HUES48 (cell line): ENCODE results near the gene AMY1A.
"Not testable (repeated sequence)": the region's sequence is repeated elsewhere in the genome, so short reads cannot be mapped to it uniquely, and the experiment has no call there.

Experiments used
- H3K27ac ChIP-seq: one replicate; pipeline ENCODE4 v1.7.0; 2013; ENCODE audit warnings: low read depth, low read length, inconsistent platforms
- H3K27me3 ChIP-seq: 2 replicates; pipeline ENCODE4 v1.6.1; 2013; ENCODE audit warnings: mild to moderate bottlenecking, low read length; ENCODE audit not compliant: control insufficient read depth, insufficient read depth
- H3K36me3 ChIP-seq: 2 replicates; pipeline ENCODE4 v1.6.1; 2013; ENCODE audit warnings: low read length; ENCODE audit not compliant: control insufficient read depth, insufficient read depth
- H3K4me1 ChIP-seq: 2 replicates; pipeline ENCODE4 v1.6.1; 2013; ENCODE audit warnings: mild to moderate bottlenecking, low read length; ENCODE audit not compliant: control insufficient read depth, insufficient read depth
- H3K4me3 ChIP-seq: 2 replicates; pipeline ENCODE4 v1.5.1; 2013; ENCODE audit warnings: mild to moderate bottlenecking, low read depth, low read length
- H3K9ac ChIP-seq: 2 replicates; pipeline ENCODE4 v1.6.1; 2013; ENCODE audit warnings: mild to moderate bottlenecking, low read depth, low read length, moderate library complexity
- H3K9me3 ChIP-seq: 2 replicates; pipeline ENCODE4 v1.6.1; 2013; ENCODE audit warnings: low read length; ENCODE audit not compliant: control insufficient read depth, insufficient read depth

AMY1A gene

DNA sequence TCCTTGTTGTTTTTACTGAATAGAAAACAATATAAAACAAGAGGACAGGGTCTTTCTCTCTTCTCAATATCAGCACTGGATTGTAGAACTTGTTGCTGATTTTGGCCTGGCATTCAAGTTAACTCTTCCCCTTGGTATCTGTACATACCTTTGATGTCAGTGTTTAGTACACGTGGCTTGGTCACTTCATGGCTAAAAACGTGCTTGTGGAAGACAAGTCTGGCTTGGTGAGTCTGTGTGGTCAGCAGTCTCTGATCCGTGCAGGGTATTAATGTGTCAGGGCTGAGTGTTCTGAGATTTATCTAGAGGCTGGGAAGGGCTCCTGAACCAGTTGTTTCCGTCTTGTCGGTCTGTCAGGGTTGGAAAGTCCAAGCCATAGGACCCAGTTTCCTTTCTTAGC is at the start of gene AMY1A:
AMY1A (plus strand) TSS at position 301 of the 400 bp plus-strand sequence. CDS start 571 bp downstream, outside the sequence.
- H3K36me3 ChIP-seq, H3K9me3 ChIP-seq, H3K27me3 ChIP-seq, H3K27ac ChIP-seq, H3K9ac ChIP-seq, H3K4me1 ChIP-seq, H3K4me3 ChIP-seq: not testable (repeated sequence)

- Histone ChIP-seq H3K27ac (no peak overlapping the region), H3K4me1 (no peaks in the 10 kb centered on the region), H3K36me3 (no peaks in the 10 kb centered on the region), H3K27me3 (no peaks in the 10 kb centered on the region), H3K9ac (no peak overlapping the region), H3K9me3 (no peaks in the 10 kb centered on the region; the same call in 1 of the 2 replicates), H3K4me3 (no peak overlapping the region)
These were observed 39.2 kb upstream of the AMY1A start for GRCh38 chr1:103616362-103616761.

DNA sequence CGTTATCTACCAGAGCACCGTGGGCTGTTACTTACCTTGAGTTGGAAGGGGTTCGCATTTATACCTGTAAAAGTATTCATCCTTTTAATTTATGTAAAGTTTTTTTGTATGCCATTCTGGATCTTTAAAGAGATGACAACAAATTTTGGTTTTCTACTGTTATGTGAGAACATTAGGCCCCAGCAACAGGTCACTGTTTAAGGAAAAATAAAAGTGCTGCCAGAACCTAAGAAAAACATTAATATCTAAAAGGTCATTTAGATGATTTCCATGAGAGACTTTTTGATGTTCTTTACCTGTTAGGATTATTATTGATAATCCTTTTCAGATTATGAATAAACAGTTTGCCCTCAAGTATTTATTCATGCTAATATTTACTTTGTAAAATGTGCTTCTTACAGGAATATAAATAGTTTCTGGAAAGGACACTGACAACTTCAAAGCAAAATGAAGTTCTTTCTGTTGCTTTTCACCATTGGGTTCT is 38.5 kb upstream of the AMY1A start, which contains the start of gene AMY2A:
AMY2A (plus strand) TSS at position 434 of the 484 bp plus-strand sequence; CDS start at position 448, 14 bp downstream.
- H3K9me3 ChIP-seq, H3K36me3 ChIP-seq, H3K9ac ChIP-seq, H3K27ac ChIP-seq, H3K4me1 ChIP-seq, H3K27me3 ChIP-seq, H3K4me3 ChIP-seq: not testable (repeated sequence)

DNA sequence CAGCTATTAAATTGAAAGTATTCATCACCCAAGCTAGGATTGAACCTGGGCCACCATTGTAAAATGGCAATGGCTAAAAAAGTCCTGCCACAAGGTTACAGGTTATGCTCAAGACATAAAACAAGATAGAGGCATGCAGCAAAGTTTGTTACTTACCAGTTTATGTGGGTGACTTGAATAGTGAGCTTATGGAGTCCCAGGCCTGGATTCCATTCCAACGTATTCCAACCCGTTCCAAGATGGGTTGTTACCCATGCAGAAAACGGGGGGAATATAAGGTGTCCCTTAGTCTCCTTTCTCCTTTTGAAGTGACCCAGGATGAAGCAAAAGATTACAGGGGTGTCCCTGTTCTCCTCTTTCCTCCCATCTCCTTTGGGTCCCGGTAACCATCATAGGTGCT is 28.1 kb upstream of the AMY1A start:
- not testable (repeated sequence) for H3K9me3 ChIP-seq, H3K27ac ChIP-seq, H3K36me3 ChIP-seq, H3K4me3 ChIP-seq, H3K9ac ChIP-seq, H3K27me3 ChIP-seq, H3K4me1 ChIP-seq

DNA sequence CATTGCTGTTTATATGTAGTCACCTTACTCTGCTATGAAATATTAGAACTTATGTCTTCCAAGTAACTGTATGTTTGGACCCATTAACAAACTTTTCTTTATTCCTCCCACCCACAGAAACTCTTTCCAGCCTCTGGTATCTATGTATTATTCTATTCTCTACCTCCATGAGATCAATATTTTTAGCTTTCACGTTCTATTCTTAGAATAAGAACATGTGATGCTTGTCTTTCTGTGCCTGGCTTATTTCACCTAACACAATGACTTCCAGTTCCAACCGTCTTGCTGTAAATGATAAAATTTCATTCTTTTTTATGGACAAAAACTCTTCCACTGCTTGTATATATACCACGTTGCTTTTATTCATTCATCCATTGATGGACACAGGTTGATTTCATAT is 14.4 kb upstream of the AMY1A start:
- not testable (repeated sequence) for H3K4me3 ChIP-seq

GRCh38 chr1:103643908-103644307 is 11.7 kb upstream of the AMY1A start:
- H3K27me3 ChIP-seq, result not testable (repeated sequence)

More for the DNA sequence above, 14.4 kb upstream of the AMY1A start:
- H3K4me1 ChIP-seq, H3K27ac ChIP-seq, H3K27me3 ChIP-seq, H3K9me3 ChIP-seq, H3K9ac ChIP-seq, H3K36me3 ChIP-seq: not testable (repeated sequence)

GRCh38 chr1:103650305-103650704 is 5.3 kb upstream of the AMY1A start:
- not testable (repeated sequence) for H3K27me3 ChIP-seq, H3K4me1 ChIP-seq, H3K9ac ChIP-seq, H3K27ac ChIP-seq, H3K9me3 ChIP-seq, H3K4me3 ChIP-seq, H3K36me3 ChIP-seq

More at GRCh38 chr1:103643908-103644307, 11.7 kb upstream of the AMY1A start:
- H3K4me1 ChIP-seq, H3K9ac ChIP-seq, H3K36me3 ChIP-seq, H3K27ac ChIP-seq, H3K9me3 ChIP-seq, H3K4me3 ChIP-seq: not testable (repeated sequence)

GRCh38 chr1:103650889-103651288 is 4.7 kb upstream of the AMY1A start:
- not testable (repeated sequence) for H3K9me3 ChIP-seq, H3K36me3 ChIP-seq, H3K9ac ChIP-seq, H3K4me1 ChIP-seq, H3K4me3 ChIP-seq, H3K27ac ChIP-seq, H3K27me3 ChIP-seq

DNA sequence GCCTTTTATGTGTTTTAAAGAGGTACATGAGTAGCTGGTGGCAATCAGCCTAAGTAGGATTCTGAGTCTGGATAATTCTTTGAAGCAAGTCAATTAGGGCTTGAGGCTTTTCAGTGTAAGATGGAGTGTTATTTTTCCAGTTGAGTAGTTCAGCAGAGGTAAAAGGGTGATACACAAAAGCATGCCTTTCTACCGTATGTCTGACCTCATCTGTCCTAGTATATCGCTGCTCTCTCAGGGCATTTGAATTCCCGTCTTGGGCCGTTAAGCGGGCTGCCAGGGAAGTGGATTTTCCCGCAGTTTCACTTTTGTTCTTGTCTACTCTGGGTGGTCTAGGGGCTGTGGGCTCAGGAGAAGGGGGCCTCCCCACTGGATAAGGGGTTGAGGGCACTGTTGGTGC is 1.4 kb upstream of the AMY1A start:
- not testable (repeated sequence) for H3K9ac ChIP-seq, H3K36me3 ChIP-seq, H3K27me3 ChIP-seq, H3K4me3 ChIP-seq, H3K27ac ChIP-seq, H3K9me3 ChIP-seq, H3K4me1 ChIP-seq

DNA sequence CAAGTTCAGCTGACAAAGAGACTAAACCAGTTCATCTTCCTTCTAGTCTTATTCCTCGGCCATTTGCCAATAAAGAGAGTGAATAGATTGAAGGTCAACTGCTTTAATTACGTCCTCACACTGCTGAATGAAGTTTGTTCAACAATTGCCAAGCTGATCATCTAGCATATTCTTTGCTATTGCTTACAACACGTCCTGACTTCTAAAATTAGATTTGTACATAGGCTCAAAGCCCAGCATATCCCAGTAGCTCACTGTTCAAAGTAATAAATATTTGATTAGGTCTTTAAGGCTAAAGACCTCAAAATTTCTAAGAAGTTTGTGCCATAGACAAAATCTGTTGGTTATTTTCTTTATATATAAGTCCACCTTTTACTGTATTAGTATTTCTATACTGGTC is 20.8 kb downstream of the AMY1A start:
- not testable (repeated sequence) for H3K9ac ChIP-seq, H3K27me3 ChIP-seq, H3K36me3 ChIP-seq, H3K4me3 ChIP-seq, H3K27ac ChIP-seq, H3K4me1 ChIP-seq, H3K9me3 ChIP-seq

- not testable (repeated sequence) for H3K4me3 ChIP-seq, H3K36me3 ChIP-seq, H3K27ac ChIP-seq, H3K4me1 ChIP-seq, H3K9ac ChIP-seq, H3K9me3 ChIP-seq, H3K27me3 ChIP-seq
These were observed 40.5 kb downstream of the AMY1A start, which contains the start of gene AMY1B for GRCh38 chr1:103696110-103696509. AMY1B (minus strand) TSS chr1:103696210; CDS start chr1:103695639, 571 bp downstream.

DNA sequence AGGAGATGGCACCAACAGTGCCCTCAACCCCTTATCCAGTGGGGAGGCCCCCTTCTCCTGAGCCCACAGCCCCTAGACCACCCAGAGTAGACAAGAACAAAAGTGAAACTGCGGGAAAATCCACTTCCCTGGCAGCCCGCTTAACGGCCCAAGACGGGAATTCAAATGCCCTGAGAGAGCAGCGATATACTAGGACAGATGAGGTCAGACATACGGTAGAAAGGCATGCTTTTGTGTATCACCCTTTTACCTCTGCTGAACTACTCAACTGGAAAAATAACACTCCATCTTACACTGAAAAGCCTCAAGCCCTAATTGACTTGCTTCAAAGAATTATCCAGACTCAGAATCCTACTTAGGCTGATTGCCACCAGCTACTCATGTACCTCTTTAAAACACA is 41.9 kb downstream of the AMY1A start:
- H3K4me1 ChIP-seq, H3K27me3 ChIP-seq, H3K36me3 ChIP-seq, H3K27ac ChIP-seq, H3K9ac ChIP-seq, H3K9me3 ChIP-seq, H3K4me3 ChIP-seq: not testable (repeated sequence)
